ENCODE results near the gene PC. TPM values are rescaled to one million over a fixed set of nuclear protein-coding genes. Genes with fewer than 3 reads are reported as not detected.
A peak's percentile ranks its signal among the peaks of the same experiment; 100 is the strongest.

PC gene
- total RNA-seq, 1 experiment from 2014 or later: 39.1 TPM

GRCh38 chr11:66970807-66971442 lies 12.7 kb upstream of the PC start:
- CTCF ChIA-PET: no interaction called here
- POLR2A ChIA-PET (ENCODE audit: low non-redundant PET): no interaction called here
- H3K9me3 ChIP-seq (ENCODE audit: low read depth, low read length, poor library complexity, severe bottlenecking): no peaks in the 10 kb centered on the region
- TF ChIP-seq CTCF (conservative IDR thresholded peaks at IDR 0.05; ENCODE audit: low read depth, low read length): no peak
- TF ChIP-seq EZH2 (IDR thresholded peaks at IDR 0.05; ENCODE audit: borderline replicate concordance, low read depth, low read length, poor library complexity, severe bottlenecking): no peak
- no peak overlapping the region for H3K4me3 ChIP-seq (ENCODE audit: low read depth, low read length, poor library complexity, severe bottlenecking)
- BruUV-seq (replicated peaks): no TSS peak
- peak; percentile 76 for DNase-seq (ENCODE audit: low spot score)
- no peak overlapping the region for H3K27ac ChIP-seq (ENCODE audit: low read depth, low read length, poor library complexity, severe bottlenecking)
- H3K27me3 ChIP-seq (replicated peaks; ENCODE audit: insufficient read depth, low read depth, low read length, poor library complexity): no peaks in the 10 kb centered on the region
- no peaks in the 10 kb centered on the region for H3K4me1 ChIP-seq (ENCODE audit: insufficient read depth, low read length, poor library complexity, severe bottlenecking)
- intact Hi-C loops (cut with micrococcal nuclease; ENCODE audit: unreplicated experiment): no loop called here
- H3K36me3 ChIP-seq (ENCODE audit: insufficient read depth, low read length, poor library complexity, severe bottlenecking): no peaks in the 10 kb centered on the region

GRCh38 chr11:66970371-66970806 lies 12.2 kb upstream of the PC start:
- H3K36me3 ChIP-seq (ENCODE audit: insufficient read depth, low read length, poor library complexity, severe bottlenecking): no peaks in the 10 kb centered on the region
- intact Hi-C loops (cut with micrococcal nuclease; ENCODE audit: unreplicated experiment): no loop called here
- H3K4me1 ChIP-seq (ENCODE audit: insufficient read depth, low read length, poor library complexity, severe bottlenecking): no peaks in the 10 kb centered on the region
- no peak overlapping the region for H3K4me3 ChIP-seq (ENCODE audit: low read depth, low read length, poor library complexity, severe bottlenecking)
- BruUV-seq (replicated peaks): no TSS peak
- ChIA-PET POLR2A (ENCODE audit: low non-redundant PET) (no interaction called here), CTCF (no interaction called here)
- no peak overlapping the region for H3K27ac ChIP-seq (ENCODE audit: low read depth, low read length, poor library complexity, severe bottlenecking)
- H3K9me3 ChIP-seq (ENCODE audit: low read depth, low read length, poor library complexity, severe bottlenecking): no peaks in the 10 kb centered on the region
- H3K27me3 ChIP-seq (replicated peaks; ENCODE audit: insufficient read depth, low read depth, low read length, poor library complexity): no peaks in the 10 kb centered on the region
- TF ChIP-seq CTCF (conservative IDR thresholded peaks at IDR 0.05; ENCODE audit: low read depth, low read length) (no peak), EZH2 (IDR thresholded peaks at IDR 0.05; ENCODE audit: borderline replicate concordance, low read depth, low read length, poor library complexity, severe bottlenecking) (no peak)
- DNase-seq (ENCODE audit: low spot score): no peak

- Histone ChIP-seq H3K9me3 (ENCODE audit: low read depth, low read length, poor library complexity, severe bottlenecking) (no peaks in the 10 kb centered on the region), H3K27me3 (replicated peaks; ENCODE audit: insufficient read depth, low read depth, low read length, poor library complexity) (no peaks in the 10 kb centered on the region), H3K4me1 (ENCODE audit: insufficient read depth, low read length, poor library complexity, severe bottlenecking) (no peaks in the 10 kb centered on the region), H3K27ac (ENCODE audit: low read depth, low read length, poor library complexity, severe bottlenecking) (no peak overlapping the region), H3K36me3 (ENCODE audit: insufficient read depth, low read length, poor library complexity, severe bottlenecking) (no peaks in the 10 kb centered on the region), H3K4me3 (ENCODE audit: low read depth, low read length, poor library complexity, severe bottlenecking) (no peak overlapping the region)
- TF ChIP-seq CTCF (conservative IDR thresholded peaks at IDR 0.05; ENCODE audit: low read depth, low read length) (no peak), EZH2 (IDR thresholded peaks at IDR 0.05; ENCODE audit: borderline replicate concordance, low read depth, low read length, poor library complexity, severe bottlenecking) (no peak)
- CTCF ChIA-PET: no interaction called here
- no TSS peak for BruUV-seq (replicated peaks)
- intact Hi-C loops (cut with micrococcal nuclease; ENCODE audit: unreplicated experiment): no loop called here
- DNase-seq (ENCODE audit: low spot score): no peak
- POLR2A ChIA-PET (ENCODE audit: low non-redundant PET): no interaction called here
Observed at GRCh38 chr11:66969584-66970225, 11.5 kb upstream of the PC start.

Data from A673 (cell line).